ENCODE measurements around the gene SCYL1. TPM values are rescaled to one million over a fixed set of nuclear protein-coding genes. Genes with fewer than 3 reads are reported as not detected.

Gene SCYL1
- total and polyA plus RNA-seq, 2 experiments from 2014 or later: 83.9 to 167 TPM

DNA sequence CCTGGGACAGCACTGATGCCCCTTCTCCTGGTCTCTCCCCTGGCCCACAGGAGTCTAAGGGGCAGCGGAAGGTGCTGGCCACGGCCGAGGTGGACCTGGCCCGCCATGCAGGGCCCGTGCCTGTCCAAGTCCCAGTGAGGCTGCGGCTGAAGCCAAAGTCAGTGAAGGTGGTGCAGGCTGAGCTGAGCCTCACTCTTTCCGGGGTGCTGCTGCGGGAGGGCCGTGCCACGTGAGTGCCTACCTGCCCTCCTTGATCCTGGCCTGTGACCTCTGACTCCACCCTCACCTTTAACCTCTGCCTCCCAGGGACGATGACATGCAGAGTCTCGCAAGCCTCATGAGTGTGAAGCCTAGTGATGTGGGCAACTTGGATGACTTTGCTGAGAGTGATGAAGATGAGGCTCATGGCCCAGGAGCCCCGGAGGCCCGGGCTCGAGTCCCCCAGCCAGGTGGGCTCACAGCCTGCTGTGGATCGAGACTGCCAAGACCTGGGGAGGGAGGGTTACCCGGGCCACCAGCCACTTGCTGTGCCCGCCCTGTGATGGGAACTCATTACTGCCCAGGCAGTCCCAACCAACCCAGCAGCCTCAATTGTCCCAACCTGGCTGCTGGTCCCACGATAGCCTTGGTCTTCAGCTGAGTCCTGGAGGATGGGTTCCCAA lies 55.3 kb downstream of the SCYL1 start:
- no peak for DNase-seq (ENCODE audit: low spot score)
- TF ChIP-seq, protein P1, sequence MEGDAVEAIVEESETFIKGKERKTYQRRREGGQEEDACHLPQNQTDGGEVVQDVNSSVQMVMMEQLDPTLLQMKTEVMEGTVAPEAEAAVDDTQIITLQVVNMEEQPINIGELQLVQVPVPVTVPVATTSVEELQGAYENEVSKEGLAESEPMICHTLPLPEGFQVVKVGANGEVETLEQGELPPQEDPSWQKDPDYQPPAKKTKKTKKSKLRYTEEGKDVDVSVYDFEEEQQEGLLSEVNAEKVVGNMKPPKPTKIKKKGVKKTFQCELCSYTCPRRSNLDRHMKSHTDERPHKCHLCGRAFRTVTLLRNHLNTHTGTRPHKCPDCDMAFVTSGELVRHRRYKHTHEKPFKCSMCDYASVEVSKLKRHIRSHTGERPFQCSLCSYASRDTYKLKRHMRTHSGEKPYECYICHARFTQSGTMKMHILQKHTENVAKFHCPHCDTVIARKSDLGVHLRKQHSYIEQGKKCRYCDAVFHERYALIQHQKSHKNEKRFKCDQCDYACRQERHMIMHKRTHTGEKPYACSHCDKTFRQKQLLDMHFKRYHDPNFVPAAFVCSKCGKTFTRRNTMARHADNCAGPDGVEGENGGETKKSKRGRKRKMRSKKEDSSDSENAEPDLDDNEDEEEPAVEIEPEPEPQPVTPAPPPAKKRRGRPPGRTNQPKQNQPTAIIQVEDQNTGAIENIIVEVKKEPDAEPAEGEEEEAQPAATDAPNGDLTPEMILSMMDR (IDR thresholded peaks at IDR 0.05; ENCODE audit: poor library complexity): no peak
- TF ChIP-seq EZH2phosphoT487 (IDR thresholded peaks at IDR 0.05; ENCODE audit: low read depth, severe bottlenecking, unreplicated experiment) (no peak), EZH2 (IDR thresholded peaks at IDR 0.05; ENCODE audit: borderline replicate concordance) (no peak)
- no peak overlapping the region for H3K4me2 ChIP-seq
- H3K27me3 ChIP-seq: peaks cover 20% of the 10 kb centered on the region
- H3K36me3 ChIP-seq (replicated peaks; ENCODE audit: insufficient read depth, low read depth): no peaks in the 10 kb centered on the region
- no peak overlapping the region for H3K4me3 ChIP-seq
- peaks cover 3% of the 10 kb centered on the region for H3K79me2 ChIP-seq
- H3K9me2 ChIP-seq (replicated peaks; ENCODE audit: insufficient read depth): no peaks in the 10 kb centered on the region
- no peak overlapping the region for H2AFZ ChIP-seq
- peaks cover 25% of the 10 kb centered on the region for H3K4me1 ChIP-seq (ENCODE audit: insufficient read depth)
- no peak overlapping the region for H3K27ac ChIP-seq
- no peaks in the 10 kb centered on the region for H3K9me3 ChIP-seq (ENCODE audit: low read depth)
- H4K20me1 ChIP-seq (ENCODE audit: insufficient read depth, poor library complexity, severe bottlenecking): no peaks in the 10 kb centered on the region
- WGBS (ENCODE audit: low lambda C conversion rate, missing lambda C conversion rate): 95% methylated on average over 19 of the region's 19 CpGs

DNA sequence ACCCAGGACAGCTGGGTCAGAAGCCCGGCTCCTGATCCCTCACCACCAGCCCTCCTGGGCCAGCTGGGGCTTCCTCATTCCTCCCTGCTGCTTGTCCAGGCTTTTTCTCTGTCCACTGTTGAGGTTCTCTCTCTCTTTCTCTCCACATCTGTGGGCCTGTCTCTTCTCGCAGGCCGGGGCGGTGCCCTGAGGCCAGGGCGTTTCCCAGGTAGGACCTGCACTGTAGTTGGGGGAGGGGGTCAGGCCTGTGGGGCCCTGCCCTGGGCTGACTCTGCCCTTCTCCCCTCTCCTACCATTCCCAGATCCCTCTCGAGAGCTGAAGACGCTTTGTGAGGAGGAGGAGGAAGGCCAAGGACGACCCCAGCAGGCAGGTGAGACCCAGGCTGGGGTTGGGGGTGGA lies 55.9 kb downstream of the SCYL1 start:
- TF ChIP-seq EZH2 (IDR thresholded peaks at IDR 0.05; ENCODE audit: borderline replicate concordance): no peak
- TF ChIP-seq, protein P1 (IDR thresholded peaks at IDR 0.05; ENCODE audit: poor library complexity): no peak
- no peak for TF ChIP-seq EZH2phosphoT487 (IDR thresholded peaks at IDR 0.05; ENCODE audit: low read depth, severe bottlenecking, unreplicated experiment)
- Histone ChIP-seq H3K36me3 (replicated peaks; ENCODE audit: insufficient read depth, low read depth) (no peaks in the 10 kb centered on the region), H3K79me2 (no peaks in the 10 kb centered on the region), H3K4me3 (no peak overlapping the region), H2AFZ (no peak overlapping the region), H4K20me1 (ENCODE audit: insufficient read depth, poor library complexity, severe bottlenecking) (no peaks in the 10 kb centered on the region), H3K4me2 (no peak overlapping the region), H3K9me3 (ENCODE audit: low read depth) (no peaks in the 10 kb centered on the region), H3K4me1 (ENCODE audit: insufficient read depth) (peaks cover 20% of the 10 kb centered on the region), H3K9me2 (replicated peaks; ENCODE audit: insufficient read depth) (no peaks in the 10 kb centered on the region), H3K27me3 (peaks cover 20% of the 10 kb centered on the region), H3K27ac (no peak overlapping the region)
- no peak for DNase-seq (ENCODE audit: low spot score)
- WGBS (ENCODE audit: low lambda C conversion rate, missing lambda C conversion rate): 85% methylated on average over 7 of the region's 8 CpGs

GRCh38 chr11:65581928-65582327 lies 57.0 kb downstream of the SCYL1 start:
- Histone ChIP-seq H2AFZ (no peak overlapping the region), H3K27me3 (peaks cover 20% of the 10 kb centered on the region), H3K4me2 (no peak overlapping the region), H3K4me3 (no peak overlapping the region), H4K20me1 (ENCODE audit: insufficient read depth, poor library complexity, severe bottlenecking) (no peaks in the 10 kb centered on the region), H3K9me3 (ENCODE audit: low read depth) (no peaks in the 10 kb centered on the region), H3K36me3 (replicated peaks; ENCODE audit: insufficient read depth, low read depth) (no peaks in the 10 kb centered on the region), H3K9me2 (replicated peaks; ENCODE audit: insufficient read depth) (no peaks in the 10 kb centered on the region), H3K27ac (no peak overlapping the region), H3K79me2 (no peaks in the 10 kb centered on the region), H3K4me1 (ENCODE audit: insufficient read depth) (peaks cover 11% of the 10 kb centered on the region)
- no peak for DNase-seq (ENCODE audit: low spot score)
- no peak for TF ChIP-seq EZH2phosphoT487 (IDR thresholded peaks at IDR 0.05; ENCODE audit: low read depth, severe bottlenecking, unreplicated experiment)
- TF ChIP-seq, protein P1 (IDR thresholded peaks at IDR 0.05; ENCODE audit: poor library complexity): no peak
- TF ChIP-seq EZH2 (IDR thresholded peaks at IDR 0.05; ENCODE audit: borderline replicate concordance): no peak
- 93% methylated on average over 3 of the region's 3 CpGs for WGBS (ENCODE audit: low lambda C conversion rate, missing lambda C conversion rate)

All from hepatocyte (in vitro differentiated cells).